ENCODE data around the gene KRT36.

The KRT36 gene

DNA sequence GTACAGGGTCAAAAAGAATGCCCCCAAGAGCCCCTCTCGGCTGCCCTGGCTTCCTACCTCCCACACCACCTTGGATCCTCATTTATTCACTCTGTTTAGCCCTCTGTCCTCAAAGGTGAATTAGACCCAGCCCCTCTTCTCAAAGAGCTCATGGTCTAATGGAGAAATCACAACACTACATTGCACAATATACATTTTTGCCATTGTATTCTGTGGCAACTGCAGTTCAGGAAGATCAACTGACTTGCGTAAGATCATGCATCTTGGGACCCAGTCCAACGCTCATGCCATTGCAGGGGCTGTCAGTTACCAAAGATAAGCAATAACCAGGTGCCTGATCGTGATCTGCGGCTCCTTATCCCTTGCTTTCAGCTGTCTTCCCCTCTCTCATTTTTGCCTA is 50.3 kb downstream of the KRT36 start:
- no peak for DNase-seq (ENCODE audit: low read depth)

DNA sequence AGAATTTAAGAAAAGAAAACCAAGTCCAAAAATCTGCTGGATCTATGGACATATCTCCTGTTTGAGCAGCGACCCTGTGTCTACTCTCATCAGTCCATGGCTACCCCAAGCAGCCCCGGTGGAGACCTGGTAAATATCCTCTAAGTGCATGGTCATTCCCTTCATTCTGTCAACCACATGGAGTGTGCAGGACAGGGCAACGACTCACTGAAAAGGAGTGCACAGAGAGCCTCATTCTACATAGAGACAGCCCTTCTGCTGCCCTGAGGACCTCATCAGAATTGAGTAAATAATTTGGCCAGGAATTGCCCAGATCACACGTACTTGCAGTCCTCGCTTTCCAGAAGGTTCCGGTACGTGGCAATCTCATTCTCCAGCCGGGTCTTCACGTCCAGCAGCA is 51.9 kb downstream of the KRT36 start:
- no peak for DNase-seq (ENCODE audit: low read depth)

DNA sequence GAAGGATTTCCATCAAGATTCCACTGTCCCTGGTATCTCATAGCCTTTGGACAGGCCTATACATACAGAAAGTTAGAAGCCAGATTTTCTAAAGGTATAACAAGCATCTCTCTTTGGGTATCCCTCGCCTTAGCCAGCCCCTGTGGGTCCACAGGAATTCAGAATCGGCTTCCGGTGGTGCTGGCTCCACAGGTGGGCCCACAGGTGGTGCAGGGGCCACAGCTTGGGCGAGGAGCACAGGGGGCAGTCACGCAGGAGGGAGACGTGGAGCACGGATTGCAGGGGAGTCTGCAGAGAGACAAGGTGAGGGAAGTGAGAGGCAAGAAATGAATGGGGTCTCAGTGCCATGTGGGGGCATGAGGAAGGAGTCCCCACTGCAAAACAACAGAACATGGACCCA is 52.5 kb downstream of the KRT36 start:
- no peak for DNase-seq (ENCODE audit: low read depth)
